PC-3 (cell line): ENCODE data around the gene TSPEAR.

ENCODE experiments used
- CTCF ChIP-seq: fragments of 300-600 bp; sonication (generic); conservative IDR thresholded peaks from 2 replicates; pipeline ENCODE4 v1.5.1; 2017; ENCODE audit warnings: antibody characterized with exemption, low read depth, mild to moderate bottlenecking, low read length
- EZH2 ChIP-seq: fragments of 300-600 bp; sonication (generic); IDR thresholded peaks from one replicate; pipeline ENCODE4 v1.6.1; 2017; ENCODE audit warnings: antibody characterized with exemption, mild to moderate bottlenecking, low read length; ENCODE audit not compliant: unreplicated experiment

- TF ChIP-seq EZH2 (no peak), CTCF (no peak)
Measured at GRCh38 chr21:44760376-44760775, 49.0 kb upstream of the TSPEAR start.
